Ishikawa (cell line): ENCODE measurements around the gene SP8.

Source experiments
- CEBPB ChIP-seq: IDR thresholded peaks from 2 replicates; pipeline ENCODE4 v1.6.1; 2012
- EP300 ChIP-seq: IDR thresholded peaks from 2 replicates; pipeline ENCODE4 v1.6.1; 2012; ENCODE audit warnings: borderline replicate concordance
- MAX ChIP-seq: IDR thresholded peaks from 2 replicates; pipeline ENCODE4 v1.6.1; 2012
- REST ChIP-seq: IDR thresholded peaks from 2 replicates; pipeline ENCODE4 v1.6.1; 2012; ENCODE audit warnings: low read depth, mild to moderate bottlenecking

GRCh38 chr7:20828947-20829346, 42.3 kb upstream of the SP8 start:
- TF ChIP-seq CEBPB: no peak
- no peak for TF ChIP-seq MAX
- no peak for TF ChIP-seq EP300
- no peak for TF ChIP-seq REST
